KBM-7 (cell line): ENCODE results near the gene TMEM150C.
A peak's percentile ranks its signal among the peaks of the same experiment; 100 is the strongest.

Source experiments
- DNase-seq: peaks from one replicate; pipeline ENCODE4 v3.0.0-alpha.2; 2015
- in situ Hi-C: fragments of 300-500 bp; cut with MboI; formaldehyde crosslinking; loops from 2 replicates; pipeline ENCODE4 v1.14.3; 2020; ENCODE audit warnings: low sequenced_read_pairs, low pct_unique_long_range_greater_than_20kb, mixed read lengths

TMEM150C gene

DNA sequence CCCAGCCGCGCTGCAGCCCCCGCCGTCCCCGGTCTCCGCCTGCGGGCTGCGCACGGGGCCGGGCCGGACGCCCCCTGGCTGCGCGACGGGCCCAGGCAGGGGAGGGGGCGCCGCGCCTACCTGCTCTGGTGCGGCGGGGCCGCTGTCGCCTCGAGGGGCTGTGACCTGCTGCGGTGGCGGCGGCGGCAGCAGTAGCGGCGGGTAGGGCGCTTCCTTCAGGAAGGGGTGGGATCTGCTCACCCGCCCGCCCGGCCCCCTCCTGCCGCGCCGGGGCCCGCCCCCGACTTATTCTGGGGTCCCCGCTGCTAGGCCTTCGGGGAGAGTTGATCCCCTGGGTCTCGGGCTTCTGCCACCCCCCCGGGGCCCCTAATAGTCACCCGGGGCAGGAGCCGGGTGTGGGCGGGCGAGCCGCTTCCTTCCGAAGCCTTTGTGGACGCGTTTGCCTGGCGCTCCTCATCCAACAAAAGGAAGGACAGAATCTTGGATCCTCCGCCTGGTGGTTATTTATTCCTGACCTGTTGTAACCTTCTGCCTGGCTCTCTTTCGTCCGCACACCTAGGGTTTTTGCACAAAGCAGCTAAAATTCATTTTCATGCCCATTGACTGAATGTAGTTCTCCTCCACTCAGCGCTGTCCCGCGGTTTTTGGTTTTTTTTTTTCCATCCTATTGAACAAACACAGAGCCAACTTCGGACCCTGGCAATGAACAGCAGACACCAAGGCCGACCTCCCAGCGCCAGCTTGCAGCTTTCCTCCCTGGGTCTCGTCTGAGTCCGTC, at the start of gene TMEM150C:
TSS of gene TMEM150C (minus strand) at position 203 of the 778 bp plus-strand sequence. CDS start 57,331 bp downstream, outside the sequence.
- in situ Hi-C loops: no loop called here
- peak; percentile 51 for DNase-seq

DNA sequence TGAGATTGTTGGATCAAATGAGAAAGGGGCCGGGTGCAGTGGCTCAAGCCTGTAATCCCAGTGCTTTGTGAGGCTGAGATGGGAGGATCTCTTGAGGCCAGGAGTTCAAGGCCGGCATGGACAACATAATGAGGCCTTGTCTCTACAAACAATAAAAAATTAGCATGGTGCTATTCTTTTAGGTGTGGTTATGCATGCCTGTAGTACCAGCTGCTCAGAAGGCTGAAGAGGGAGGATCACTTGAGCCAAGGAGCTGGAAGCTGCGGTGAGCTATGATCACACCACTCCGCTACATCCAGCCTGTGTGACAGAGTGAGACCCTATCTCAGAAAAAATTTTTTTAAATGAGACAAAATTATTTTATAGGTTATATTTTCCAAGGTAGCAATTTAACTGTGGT, 49.7 kb upstream of the TMEM150C start:
- no peak for DNase-seq
- in situ Hi-C loops: no loop called here

DNA sequence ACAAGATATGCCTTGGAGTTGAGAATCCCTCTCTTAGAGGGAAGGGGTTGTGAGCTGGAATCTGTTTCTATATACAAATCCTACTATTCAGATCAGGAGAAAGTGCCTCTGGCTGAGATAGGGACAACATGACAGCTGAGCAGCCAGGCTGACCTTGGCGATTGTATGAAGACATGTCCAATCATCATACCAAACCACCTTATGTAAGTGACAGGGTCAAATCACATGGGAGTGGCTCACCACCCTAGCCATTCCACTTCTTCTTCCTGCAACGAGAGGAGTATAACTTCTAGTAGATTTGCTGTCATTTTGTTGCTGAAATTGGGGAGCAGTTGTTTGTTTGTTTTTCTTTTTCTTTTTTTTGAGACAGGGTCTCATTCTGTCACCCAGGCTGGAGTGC, 48.3 kb upstream of the TMEM150C start:
- no peak for DNase-seq
- in situ Hi-C loops: no loop called here

DNA sequence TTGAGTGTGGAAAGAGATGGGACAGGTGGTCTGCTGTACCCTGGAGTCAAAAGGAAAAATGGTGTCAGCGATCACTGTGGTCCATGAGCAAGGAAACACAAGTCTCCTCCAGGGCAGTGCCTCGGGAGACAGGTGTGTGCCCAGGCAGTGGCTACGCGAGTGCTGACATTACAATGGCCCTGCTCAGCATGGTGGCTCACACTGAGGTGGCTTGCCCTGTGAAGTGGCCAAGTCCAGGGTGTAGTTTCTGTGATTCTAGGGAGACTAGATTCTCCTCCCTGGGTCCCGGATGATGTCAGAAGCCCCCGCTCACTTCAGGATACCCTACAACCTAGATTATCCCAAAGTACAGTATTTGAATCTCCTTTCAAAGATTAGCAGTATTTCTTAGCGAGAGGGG, 44.8 kb upstream of the TMEM150C start:
- in situ Hi-C loops: no loop called here
- no peak for DNase-seq

DNA sequence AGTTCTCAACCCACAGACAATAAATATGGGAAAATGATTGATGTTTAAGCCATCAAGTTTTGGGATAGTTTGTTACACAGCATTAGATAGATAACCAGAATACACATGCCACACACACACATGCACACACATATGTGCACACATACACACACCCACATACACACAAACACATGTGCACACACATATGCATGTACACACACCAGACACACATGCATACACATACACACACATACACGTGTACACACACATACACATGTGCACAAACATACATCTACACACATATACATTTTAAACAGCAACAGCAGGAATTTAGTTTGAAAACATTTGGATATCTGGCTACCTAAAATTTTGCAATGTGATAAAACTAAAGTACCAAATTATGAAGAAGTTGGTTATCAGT, 42.7 kb upstream of the TMEM150C start:
- no peak for DNase-seq
- in situ Hi-C loops: no loop called here

DNA sequence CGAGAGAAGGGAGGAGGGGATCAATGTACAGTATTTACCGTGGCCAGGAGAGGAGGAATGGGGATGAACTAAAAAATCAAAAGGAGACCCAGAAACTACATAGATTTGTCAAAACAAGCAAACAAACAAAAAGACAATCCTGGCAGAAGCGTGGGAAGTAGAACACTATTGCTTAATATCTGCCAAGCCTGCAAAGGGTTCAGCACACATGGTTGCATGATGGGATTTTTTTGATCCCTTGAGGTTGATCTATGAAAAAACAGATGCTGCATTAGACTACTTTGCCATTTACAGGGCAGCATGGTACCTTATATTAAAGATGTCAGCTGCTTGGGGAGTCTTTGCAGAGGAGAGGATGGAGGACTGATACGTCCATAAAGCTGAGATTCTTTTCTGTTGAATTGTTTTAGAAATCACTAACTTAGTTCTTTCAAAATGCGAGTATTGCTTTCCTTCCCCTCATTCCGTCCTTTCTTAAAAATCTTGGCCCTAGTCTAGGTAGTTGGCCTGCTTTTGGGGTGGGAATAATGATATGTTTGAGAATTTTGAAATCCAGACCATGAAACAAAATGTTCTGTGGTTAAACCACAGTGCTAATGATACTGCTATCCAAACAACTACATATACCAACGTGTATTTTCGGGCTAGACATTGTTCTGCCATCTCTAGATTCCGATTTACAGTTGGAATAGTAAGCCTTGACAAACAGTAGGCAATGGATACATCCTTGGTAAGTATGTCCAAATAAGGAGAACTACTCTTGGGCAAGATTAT, 39.6 kb upstream of the TMEM150C start:
- DNase-seq: no peak
- in situ Hi-C loops: no loop called here

DNA sequence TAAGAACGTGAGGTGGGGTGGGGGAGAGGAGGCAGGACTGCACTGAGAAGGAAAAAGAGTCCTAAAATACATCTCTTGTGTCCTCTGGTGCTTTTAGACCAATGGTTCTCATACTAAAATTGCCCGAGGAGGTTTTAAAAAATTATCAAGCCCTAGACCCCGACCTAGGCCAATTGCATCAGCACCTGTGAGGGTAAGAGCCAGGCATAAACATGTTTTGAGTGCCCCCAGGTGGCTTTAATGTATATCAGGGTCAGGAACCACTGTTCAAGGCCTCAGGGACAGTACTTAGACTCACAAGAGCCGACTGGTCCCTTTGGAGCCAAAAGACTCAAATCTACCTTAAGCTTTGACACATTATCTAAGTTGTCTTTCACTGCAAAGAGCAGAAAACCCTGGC, 37.5 kb upstream of the TMEM150C start:
- in situ Hi-C loops: no loop called here
- DNase-seq: peak; percentile 35

DNA sequence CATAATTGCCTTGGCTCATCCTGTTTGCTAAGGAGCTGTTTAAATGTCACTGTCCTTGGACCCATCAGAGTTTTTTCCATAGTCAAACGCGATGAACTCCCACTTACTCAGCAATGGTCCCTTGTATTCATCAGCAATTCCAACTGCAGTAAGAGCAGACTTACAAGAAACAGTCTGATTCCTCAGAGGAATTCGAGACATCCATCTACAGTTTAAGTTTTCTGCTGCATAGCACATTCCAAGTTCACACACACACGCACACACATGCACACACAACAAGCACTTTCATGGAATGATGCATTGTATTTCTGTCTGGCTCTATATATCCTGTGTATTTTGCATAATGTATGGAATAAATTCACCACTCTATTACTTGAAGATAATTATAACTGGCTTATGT, 32.7 kb upstream of the TMEM150C start:
- in situ Hi-C loops: no loop called here
- DNase-seq: no peak

DNA sequence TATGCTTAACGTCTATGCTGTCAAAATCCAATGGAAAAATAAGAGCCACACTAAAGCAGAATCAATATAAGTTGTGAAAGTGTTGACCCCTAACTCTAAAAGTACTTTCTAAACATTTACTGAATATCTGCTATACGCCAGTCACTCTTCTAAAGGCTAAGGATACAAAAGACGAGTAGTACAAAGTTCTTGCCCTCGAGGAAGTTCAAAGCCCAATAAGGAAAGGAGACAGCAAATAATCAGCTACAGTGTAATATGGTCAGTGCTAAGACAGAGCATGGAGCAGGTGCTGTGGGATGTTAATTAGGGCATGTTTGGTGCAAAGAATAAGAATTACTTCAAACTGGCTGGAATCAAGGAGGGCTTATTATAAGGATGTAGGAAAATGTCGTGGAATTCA, 31.6 kb upstream of the TMEM150C start:
- in situ Hi-C loops: no loop called here
- no peak for DNase-seq

DNA sequence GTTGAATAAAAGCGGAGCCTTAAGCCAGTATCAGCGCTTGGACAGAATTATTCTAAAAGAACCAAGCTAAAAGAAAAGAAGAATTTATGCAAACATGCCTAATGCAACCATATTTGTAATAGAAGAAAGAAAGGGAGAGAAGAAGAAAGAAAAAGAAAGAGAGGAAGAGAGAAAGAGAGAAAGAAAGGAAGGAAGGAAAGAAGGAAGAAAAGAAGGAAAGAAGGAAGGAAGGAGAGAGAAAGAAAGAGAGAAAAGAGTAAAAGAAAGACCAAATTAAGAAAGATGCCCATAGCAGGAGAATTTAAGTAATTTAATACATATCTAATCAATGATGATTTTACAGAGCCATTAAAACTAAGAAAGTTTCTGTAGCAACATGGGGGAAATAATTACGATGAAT, 30.9 kb upstream of the TMEM150C start:
- DNase-seq: no peak
- in situ Hi-C loops: no loop called here

DNA sequence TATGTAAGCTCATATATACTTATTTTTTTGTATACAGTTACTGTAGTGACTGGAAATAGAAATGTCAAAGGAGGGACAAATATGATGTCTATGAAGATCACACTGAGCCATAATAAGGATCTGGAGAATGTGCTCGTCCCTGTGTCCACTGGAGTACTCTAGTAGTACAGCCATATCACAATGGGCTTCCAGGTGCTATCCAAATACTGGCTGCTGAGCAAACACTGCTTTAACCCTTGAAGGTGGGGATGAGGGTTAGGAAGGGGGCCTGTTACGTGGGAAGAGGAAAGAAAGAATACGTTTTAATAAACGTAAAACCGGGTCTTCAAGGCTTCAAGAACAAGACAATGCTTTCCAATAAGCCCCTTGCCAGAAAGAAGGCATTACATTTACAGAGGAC, 29.8 kb upstream of the TMEM150C start:
- in situ Hi-C loops: no loop called here
- no peak for DNase-seq

DNA sequence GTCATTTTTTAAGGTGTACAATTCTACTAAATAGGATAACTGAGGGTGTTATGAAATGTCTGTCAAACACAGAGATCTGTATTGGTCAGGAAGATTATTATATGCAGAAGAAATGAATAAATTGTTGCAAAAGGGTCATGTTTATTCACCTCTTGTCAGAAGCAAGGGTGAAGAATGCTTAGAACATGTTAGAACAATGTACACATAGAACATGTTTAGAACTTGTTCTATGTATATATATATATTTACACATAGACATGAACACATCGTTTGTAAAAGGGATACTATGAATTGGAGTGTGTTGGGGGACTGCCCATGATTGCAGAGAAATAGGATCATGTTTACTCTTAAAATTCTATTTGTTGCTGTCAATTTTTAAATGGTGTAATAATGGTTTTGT, 28.0 kb upstream of the TMEM150C start:
- in situ Hi-C loops: no loop called here
- no peak for DNase-seq

DNA sequence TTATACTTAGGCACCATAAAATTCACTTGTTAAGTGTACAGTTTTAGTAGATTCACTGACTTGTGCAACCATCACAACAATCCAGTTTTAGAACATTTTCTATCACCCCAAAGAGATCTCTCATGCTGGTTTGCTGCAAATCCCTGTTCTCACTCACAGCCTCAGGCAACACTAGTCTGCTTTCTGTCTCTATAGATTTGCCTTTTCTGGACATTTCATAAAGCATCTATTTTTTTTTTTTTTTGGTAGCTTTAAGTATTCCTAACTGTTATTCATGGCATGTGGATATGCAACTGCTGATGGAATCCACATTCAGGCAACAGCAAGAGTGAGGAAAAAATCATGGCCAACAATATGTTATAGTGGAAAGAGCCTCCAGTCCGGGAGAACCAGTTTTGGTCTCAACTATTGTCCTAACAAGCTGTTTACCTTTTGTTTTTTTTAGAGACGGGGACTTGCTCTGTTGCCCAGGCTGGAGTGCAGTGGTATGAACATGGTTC, 27.0 kb upstream of the TMEM150C start:
- DNase-seq: no peak
- in situ Hi-C loops: no loop called here

DNA sequence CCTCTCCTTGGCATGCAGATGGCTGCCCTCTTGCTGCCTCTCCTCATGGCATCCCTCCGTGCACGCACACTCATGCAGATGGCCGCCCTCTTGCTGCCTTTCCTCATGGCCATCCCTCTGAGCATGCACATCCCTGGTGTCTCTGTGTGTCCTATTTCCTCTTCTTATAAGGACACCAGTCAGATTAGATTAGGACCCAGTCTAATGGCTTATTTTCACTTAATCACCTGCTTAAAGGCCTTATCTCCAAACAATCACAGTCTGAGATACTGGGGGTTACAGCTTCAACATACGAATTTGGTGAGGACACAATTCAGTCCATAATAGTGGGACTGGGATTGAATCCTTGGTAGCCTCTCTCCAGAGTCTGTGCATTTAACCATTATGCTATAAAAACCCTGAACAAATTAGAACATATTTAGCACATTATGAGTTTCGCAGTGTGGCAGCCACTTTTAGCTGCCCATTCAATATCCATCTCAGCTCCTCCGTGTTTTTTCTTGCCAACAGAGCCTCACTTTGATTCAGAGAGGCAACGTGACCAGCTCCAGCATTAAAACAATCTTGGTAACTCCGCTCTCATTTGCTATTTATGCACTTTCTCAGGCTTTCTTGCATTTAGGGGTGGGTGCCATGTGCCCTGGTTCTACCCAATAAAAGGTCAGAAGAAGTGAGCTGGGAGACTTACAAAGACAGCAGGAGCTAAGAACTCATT, 26.2 kb upstream of the TMEM150C start:
- in situ Hi-C loops: no loop called here
- no peak for DNase-seq

DNA sequence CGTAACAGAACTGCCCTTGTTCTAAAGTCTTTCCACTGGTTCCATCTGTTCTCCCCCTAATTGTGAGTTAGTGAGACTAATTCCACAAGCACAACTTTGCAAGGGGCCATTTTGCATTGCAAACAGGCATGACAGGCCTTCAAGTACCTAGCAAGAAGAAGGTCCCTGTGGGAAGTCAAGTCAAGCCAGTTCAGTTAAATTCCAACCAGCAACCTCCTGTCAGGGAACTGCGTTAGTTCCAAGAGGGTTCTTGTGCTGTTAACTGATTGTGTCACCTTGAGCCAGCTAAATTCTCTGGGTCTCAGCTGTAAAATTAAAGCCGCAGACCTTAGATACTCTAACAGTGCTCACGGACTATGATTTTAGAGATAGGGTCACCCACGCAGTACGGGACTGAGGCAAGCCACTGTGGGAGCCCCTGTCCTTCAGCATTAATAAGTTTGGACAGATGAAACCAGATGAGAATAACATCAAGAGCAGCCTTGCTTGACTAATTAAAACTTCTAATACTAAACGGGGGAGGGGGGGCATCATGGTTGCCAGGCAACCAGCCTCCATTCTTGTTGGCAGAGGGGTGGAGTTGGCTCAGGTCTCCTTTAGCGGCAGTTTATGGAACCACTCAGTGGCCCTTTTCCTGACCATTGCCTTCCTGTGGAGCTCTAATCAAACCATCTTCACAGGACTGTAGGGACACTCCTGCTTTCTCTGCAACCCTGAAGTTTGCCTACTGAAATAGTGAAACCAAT, 24.1 kb upstream of the TMEM150C start:
- DNase-seq: no peak
- in situ Hi-C loops: no loop called here

DNA sequence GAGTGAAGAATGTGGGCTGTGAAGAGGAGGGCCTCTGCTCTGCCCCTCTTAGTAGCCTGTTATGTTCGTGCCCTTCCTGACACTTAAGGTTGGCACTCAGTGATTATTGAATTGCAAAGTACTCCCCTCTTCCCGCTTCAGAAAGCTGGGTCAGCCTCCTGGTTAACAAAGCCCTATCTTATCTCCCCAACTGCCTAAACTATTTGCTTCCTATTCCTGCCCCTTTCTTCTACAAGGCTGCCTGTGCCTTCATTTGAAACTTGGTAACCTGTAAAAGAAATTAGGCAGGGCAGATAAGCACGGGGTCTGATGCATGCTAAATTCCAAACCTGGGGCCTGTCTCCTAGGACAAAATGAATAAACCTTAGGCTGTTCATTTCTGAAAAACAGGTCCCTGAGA, 23.1 kb upstream of the TMEM150C start:
- in situ Hi-C loops: no loop called here
- DNase-seq: no peak

DNA sequence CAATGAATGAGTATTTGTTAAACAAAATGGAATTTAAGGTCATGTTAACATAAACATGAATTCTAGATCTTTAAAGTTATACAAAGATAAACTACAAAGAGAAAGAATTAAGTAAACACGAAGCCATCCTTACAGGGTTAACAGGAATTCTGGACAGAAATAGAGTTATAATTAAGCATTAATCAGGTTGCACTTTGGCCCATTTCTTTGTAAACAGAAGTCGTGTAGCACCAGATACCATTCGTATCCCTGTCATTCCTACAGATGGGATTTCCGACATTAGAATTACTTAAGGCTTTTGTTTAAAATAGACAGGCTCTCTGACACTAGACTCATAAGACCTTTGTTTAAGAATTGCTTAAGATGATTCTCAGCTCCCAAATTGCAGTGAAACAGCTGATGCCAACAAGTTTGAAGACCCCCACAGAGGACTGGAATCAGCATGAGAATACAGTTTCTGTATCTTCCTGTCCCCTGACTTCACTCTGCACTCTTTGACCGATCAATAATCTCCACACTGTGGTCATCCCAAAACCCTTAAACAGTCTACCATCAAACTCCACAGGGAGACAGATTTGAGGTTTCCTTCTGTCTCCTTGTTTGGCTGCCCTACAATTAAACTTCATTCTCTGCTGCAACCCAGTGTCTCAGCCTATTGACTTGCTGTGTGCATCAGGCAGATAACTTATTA, 22.3 kb upstream of the TMEM150C start:
- DNase-seq: no peak
- in situ Hi-C loops: no loop called here

DNA sequence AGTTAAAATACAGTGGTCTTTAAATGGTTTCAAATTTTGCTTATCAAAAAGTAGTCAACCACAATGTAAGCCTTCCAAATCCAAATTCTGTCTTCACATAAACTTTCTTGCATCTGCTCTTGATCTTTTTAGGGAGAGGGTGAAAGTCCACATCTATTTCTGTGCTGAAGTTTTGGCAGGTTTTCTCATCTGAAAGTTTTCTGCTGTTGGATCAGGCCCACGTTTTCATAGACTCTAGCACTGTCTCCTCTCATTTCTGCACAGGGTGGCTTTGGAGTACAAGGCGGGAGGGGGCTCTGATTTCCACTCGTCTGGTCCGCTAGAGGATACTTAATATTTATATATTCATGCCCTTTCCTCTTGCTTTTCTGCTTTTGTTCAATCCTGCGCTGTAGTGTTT, 18.1 kb upstream of the TMEM150C start:
- in situ Hi-C loops: no loop called here
- no peak for DNase-seq

DNA sequence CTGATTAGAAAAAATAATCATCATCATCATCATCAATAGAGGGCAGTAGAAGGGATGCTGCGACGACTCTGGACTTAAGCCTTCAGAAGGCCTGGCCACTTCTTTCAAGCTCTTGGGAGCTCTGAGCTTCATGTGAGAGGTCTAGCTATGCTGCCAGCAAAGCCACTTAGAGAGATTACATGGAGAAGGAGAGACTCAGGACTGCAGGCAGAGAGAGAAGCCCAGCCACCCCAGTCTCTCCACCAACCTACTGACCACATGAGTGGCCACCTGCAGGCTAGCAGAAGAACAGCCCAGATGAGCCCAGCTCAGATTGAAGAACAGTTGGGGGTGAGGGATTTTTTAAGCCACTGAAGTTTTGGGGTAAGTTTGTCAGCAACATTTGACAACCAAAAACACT, 17.1 kb upstream of the TMEM150C start:
- in situ Hi-C loops: no loop called here
- no peak for DNase-seq
